Activated effector memory CD4-positive, alpha-beta T cell treated with anti-CD3 and anti-CD28 coated beads, Interleukin-2, amount 50 U/mL, for 16 hours (primary cell): Measurements from ENCODE around the gene CELF1.
A peak's percentile ranks its signal among the peaks of the same experiment; 100 is the strongest.

Experiments used
- DNase-seq: peaks from one replicate; pipeline ENCODE4 v3.0.0-alpha.2; 2020

CELF1 gene

DNA sequence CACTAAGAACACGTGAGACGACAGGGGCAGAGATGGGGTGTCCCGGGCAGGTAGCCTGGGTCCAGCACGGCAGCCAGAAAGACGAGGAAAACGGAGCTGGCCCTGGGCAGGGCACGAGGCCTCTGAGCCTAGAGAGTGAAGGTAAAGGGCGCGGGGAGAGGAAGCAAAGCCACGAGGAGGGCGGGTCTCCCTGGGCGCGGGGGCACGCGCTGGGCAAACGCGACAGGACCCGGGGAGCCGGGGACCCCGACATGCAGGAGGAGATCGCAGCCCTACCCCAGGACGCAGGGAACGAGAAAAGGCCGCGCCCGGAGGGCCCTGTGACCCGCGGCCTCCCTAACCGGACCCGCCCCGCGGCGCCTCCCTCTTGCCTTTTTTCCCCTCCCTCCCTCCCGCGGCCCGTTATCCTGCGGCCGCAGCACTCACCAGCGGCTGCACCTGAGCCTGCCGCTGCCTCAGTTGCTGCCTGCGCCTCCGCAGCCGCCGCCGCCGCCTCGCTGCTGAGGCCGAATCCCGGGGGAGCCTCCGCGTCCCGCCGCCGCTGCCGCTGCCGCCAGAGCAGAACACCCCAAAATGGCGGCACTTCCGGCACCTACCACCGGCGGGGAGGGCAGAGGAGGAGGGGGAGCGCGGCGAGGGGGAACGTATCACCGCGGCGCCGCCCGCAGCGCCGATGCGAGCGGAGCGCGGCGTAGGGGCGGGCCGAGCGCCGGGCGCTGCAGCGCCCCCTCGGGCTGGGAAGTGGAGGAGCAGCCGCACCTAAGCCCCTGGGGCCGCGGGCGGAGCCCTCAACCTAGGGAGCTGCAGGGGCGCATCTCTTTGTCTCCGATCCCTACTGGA is at the start of gene CELF1:
Gene CELF1 (minus strand): TSS at position 567 of the 840 bp plus-strand sequence. CDS start 53,609 bp downstream, outside the sequence.
- DNase-seq, result peak; percentile 98

- peak; percentile 16 for DNase-seq
Measured at GRCh38 chr11:47599902-47600301, 47.0 kb upstream of the CELF1 start.

GRCh38 chr11:47595967-47596366 is 43.0 kb upstream of the CELF1 start:
- DNase-seq, result no peak

DNA sequence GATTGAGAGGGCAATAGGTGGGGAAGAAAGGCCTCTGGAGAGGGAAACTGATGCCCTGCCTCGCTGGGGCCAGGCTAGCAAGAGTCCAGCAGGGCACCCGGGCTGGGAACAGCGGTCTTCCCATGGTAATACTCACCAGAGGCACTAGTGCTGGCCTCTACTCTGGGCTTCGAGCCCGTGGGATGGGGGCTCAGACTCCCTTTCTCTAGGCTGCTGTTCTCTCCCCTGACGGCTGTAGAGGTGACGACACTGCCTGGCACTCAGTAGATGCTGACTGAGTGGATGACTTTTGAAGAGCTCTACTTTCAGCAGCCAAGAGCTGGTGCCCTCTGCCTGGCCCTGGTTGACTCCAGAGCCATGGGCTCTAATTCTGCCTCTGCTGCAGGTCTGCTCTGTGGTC is 42.1 kb upstream of the CELF1 start:
- DNase-seq, result no peak

DNA sequence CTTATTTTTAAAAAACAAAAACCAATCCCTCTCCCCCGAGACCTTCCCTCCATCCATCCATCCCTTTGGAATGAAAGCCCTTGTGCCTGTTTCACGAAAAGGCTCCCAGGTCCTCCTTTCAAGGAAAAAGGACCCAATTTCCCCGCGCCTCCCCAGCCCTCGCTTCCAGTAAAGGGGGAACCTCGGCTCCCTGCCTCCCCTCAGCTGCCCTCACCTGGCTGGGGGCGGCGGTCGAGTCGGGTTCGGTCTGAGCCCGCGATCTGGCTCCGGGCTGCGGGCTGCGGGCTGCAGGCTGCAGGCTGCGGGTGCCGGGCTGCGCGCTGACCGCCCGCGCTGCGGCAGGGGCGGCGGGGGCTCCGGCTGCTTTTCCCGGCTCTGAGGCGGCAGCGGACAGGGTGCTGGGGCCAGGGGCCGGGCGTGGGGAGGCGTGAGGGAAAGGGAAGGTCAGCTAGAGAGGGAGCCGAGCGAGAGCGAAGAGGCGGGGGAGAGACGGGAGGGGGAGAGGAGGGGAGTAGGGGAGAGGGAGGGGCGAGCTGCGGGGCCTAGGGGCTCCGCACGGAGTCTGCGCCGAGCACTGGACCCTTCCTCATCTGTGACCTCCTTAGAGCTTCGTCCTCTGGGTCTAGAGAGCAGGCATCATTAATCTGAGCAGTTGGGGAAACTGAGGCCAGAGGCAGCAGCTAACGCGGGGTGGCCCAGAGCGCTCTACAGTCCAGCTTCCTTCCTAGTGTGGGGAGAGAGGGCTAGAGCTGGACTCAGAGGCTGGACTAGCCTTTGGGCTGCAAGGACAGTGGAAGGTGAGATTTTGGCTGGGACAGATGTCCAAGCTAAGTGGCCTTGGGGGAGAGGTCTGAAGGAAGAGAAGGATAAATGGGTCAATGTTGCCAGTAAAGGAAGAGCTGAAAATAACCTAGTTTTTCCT is 41.3 kb upstream of the CELF1 start, which contains the start of gene C1QTNF4:
Gene C1QTNF4 (minus strand): TSS at position 478 of the 922 bp plus-strand sequence. CDS start 3,601 bp downstream, outside the sequence.
- no peak for DNase-seq

GRCh38 chr11:47593492-47593933 is 40.6 kb upstream of the CELF1 start:
- DNase-seq, result no peak

GRCh38 chr11:47592970-47593369 is 40.0 kb upstream of the CELF1 start:
- DNase-seq, result no peak

DNA sequence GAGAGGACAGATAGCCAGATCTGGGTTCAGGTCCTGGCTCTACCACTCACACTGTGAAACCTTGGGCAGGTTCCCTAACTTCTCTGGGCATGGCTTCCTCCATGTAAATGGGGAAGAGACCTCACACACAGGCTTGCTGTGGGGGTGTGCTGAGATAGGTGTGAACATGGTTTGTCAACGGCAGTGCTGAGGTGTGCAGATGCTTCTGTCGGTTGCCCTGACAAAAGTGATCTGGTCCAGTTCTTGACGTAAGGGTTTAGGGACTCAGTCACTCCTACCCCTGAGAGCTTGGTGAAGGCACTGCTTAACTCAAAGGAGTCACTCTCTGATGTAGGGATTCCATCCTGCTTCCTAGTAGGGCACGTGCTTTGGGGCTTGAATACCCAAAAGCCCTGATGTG is 39.3 kb upstream of the CELF1 start:
- no peak for DNase-seq

- DNase-seq, result no peak
Measured at GRCh38 chr11:47591764-47592163, 38.8 kb upstream of the CELF1 start.

DNA sequence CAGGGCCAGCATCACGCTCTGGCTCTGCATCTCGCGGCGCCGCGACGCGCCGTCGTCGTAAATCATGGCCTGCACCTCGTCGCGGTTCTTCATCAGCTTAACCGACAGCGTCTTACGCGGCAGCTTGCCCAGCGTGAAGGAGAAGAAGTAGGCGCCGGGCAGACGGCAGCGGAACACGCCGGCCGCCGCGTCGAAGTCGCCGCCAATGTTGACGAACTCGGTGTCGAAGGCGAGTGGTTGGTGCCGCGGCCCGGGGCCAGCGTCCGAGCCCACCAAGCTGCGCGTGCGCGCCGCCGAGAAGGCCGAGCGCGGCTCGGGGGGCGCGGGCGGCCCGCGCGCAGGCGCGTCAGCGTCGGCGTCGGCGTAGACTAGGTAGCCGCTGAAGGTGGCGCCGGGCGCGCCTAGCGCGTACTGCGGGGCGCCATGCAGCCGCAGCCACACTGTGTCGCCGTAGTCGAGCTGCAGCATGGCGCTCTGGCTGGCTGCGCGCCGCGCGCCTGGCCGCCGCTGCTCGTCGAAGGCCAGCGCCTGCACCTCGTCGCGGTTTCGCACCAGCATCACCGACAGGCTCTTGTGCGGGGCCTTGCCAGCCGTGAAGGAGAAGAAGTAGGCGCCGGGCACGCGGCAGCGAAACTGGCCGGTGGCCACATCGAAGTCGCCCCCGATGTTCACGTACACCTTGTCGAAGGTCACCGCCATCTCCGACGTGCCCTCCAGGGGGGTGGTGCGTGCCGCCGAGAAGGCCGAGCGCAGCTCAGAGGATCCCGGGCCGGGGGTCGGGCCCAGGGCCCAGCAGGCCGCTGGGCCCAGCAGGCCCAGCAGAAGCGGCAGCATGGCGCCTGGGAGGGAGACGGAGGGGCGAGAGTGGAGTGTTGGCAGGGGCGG is 37.3 kb upstream of the CELF1 start:
- no peak for DNase-seq

DNA sequence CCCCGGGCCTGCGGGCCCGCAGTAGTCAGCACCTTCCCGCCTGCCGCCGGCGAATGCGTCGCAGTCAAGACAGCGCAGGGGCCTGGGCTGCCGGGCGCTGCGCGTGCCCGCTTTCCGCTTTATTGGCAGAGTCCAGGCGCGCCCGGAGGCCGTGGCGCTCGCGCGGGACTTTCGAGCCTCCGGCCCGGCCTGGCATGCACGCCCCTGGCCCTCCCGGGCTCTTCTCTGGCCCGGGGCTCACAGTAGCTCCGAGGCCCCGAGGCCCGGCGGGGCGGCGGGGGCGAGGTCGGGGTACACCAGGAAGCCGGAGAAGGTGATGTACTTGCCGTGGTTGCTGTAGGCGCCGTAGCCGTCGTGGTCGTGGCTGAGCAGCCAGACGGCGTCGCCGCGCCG is 36.6 kb upstream of the CELF1 start:
- DNase-seq, result no peak

DNA sequence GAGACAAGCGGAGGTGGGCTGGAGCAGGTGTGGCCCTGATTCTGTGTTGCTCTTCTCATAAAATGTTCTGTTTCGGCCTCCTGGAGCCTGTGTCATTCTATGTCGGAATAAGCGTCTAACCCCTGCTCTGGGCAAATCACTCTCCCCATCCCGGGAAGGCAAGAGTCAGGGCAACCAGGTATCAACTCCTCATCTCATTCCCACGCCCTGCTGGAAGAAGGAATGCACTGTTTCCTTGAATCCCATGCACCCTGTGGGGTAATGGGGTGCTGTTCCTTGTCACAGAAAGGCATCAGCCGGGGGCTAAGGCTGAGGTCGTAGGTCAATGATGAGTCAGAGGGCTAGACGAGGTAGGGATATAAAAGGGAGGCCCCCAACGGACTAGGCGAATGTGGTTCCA is 36.2 kb upstream of the CELF1 start:
- DNase-seq, result no peak

DNA sequence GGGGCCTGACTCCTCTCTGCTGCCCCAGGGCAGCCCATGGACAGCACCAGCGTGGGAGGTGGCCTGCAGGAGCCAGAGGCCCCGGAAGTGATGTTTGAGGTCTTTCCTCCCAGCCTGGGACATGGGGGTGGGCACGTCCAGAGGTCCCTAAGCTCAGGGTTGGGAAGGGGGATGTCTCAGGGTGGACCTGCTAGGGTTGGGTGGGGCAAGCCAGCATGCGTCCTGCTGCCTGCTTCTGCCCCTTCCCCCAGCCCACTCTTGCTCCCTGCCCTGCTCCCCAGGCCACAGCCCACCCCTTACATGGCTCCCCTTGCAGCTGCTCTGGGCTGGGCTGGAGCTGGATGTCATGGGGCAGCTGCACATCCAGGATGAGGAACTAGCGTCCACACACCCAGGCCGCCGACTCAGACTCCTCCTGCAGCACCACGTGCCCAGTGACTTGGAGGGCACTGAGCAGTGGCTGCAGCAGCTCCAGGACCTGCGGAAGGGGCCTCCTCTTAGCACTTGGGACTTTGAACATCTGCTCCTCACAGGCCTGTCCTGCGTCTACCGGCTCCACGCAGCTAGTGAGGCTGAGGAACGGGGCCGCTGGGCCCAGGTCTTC is 34.9 kb upstream of the CELF1 start:
- no peak for DNase-seq

- no peak for DNase-seq
Measured at GRCh38 chr11:47587039-47587716, 34.2 kb upstream of the CELF1 start.

GRCh38 chr11:47586098-47586855 is 33.3 kb upstream of the CELF1 start, which contains the start of gene FAM180B:
Gene FAM180B, plus strand, starts transcription at chr11:47586678. Its CDS starts 91 bp downstream, at chr11:47586769.
- DNase-seq, result no peak

GRCh38 chr11:47583844-47584243 is 30.9 kb upstream of the CELF1 start:
- no peak for DNase-seq

DNA sequence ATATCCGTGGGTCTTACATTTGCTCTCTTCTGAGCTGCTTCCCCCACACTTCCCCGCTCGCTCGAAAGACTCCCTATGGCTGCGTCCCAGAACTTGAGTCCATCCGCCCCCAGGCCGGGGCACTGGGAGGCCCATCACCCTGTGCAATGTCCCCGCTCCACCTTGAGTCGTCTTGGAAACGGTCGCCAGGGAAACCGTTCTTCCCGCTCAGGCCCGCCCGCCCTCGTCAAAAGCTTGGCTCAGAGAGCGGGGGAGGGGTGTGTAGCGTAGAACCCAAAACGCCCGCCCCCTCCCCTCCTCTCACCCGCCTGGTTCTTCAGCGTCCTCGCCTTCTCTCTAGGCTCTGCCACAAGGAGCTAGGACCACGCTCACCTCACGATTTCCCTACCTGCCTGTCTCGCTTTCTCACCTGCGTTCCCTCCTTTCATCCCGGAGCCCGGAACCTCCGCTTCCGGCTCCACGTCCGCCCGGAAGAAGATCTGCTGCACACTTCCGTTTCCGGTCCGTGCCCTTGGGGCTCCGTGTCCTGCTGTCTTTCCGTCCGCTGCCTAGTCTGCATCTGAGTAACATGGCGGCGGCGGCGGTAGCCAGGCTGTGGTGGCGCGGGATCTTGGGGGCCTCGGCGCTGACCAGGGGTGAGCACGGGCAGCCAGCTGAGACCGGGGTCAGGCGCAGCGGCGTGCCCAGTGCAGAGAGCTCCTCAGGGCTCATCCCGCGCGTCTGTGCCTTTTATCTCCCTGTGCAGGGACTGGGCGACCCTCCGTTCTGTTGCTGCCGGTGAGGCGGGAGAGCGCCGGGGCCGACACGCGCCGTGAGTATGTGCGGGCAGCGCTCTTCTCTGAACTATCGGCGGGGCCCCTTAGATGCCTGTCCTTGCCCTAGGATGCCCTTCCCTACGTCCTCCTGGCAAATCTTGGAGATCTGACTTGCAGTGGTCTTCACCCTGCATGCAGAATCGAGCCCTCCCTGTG is 25.9 kb upstream of the CELF1 start, which contains the start of the genes KBTBD4 and NDUFS3:
Gene KBTBD4 (minus strand): TSS at position 447 of the 971 bp plus-strand sequence. CDS start 19 bp downstream, at position 428.
Gene NDUFS3 (plus strand): TSS at position 551 of the 971 bp plus-strand sequence. CDS start 18 bp downstream, at position 569.
- DNase-seq, result peak; percentile 96

GRCh38 chr11:47577460-47578041 is 24.6 kb upstream of the CELF1 start:
- DNase-seq, result no peak

- no peak for DNase-seq
Measured at GRCh38 chr11:47573321-47573720, 20.4 kb upstream of the CELF1 start.
